Neural cell (in vitro differentiated cells): Measurements from ENCODE around the gene PLD5. TPM values are rescaled to one million over a fixed set of nuclear protein-coding genes. Genes with fewer than 3 reads are reported as not detected.

Experiments used
- H2AFZ ChIP-seq: fragments of 200-600, 300-800 bp; sonication (generic), shearing (Covaris generic); 2 replicates; pipeline ENCODE4 v1.6.0; 2014; ENCODE audit warnings: low read depth, mild to moderate bottlenecking, antibody characterized with exemption, low read length, moderate library complexity
- H3F3A ChIP-seq: fragments of 200-600 bp; shearing (Covaris generic); 2 replicates; pipeline ENCODE4 v1.6.1; 2016; ENCODE audit warnings: mild to moderate bottlenecking, moderate library complexity, mixed read lengths, antibody characterized with exemption, low read length; ENCODE audit not compliant: insufficient read depth, poor library complexity, severe bottlenecking
- H3K27ac ChIP-seq: fragments of 200-600, 300-800 bp; sonication (generic), shearing (Covaris generic); 2 replicates; pipeline ENCODE4 v1.5.1; 2014; ENCODE audit warnings: mild to moderate bottlenecking, low read length, moderate library complexity
- H3K27me3 ChIP-seq: fragments of 300-800, 200-600 bp; sonication (generic), shearing (Covaris generic); 2 replicates; pipeline ENCODE4 v1.6.0; 2014; ENCODE audit warnings: mild to moderate bottlenecking, low read depth, low read length, moderate library complexity; ENCODE audit not compliant: insufficient read depth
- H3K36me3 ChIP-seq: fragments of 300-800, 200-600 bp; sonication (generic), shearing (Covaris generic); 2 replicates; pipeline ENCODE4 v1.5.1; 2014; ENCODE audit warnings: mild to moderate bottlenecking, antibody characterized with exemption, low read length, moderate library complexity; ENCODE audit not compliant: insufficient read depth
- H3K4me2 ChIP-seq: fragments of 300-800, 200-600 bp; sonication (generic), shearing (Covaris generic); 2 replicates; pipeline ENCODE4 v1.6.0; 2014; ENCODE audit warnings: mild to moderate bottlenecking, low read length
- H3K4me3 ChIP-seq: fragments of 300-800, 200-600 bp; sonication (generic), shearing (Covaris generic); 2 replicates; pipeline ENCODE4 v1.5.1; 2014; ENCODE audit warnings: mild to moderate bottlenecking, low read length, moderate library complexity
- H3K79me2 ChIP-seq: fragments of 200-600 bp; shearing (Covaris generic); replicated peaks from 2 replicates; pipeline ENCODE4 v1.6.0; 2014; ENCODE audit warnings: mild to moderate bottlenecking, low read length, moderate library complexity; ENCODE audit not compliant: insufficient read depth
- H3K9ac ChIP-seq: fragments of 300-800, 200-600 bp; sonication (generic), shearing (Covaris generic); 2 replicates; pipeline ENCODE4 v1.6.1; 2016; ENCODE audit warnings: mild to moderate bottlenecking, low read length, mixed read lengths
- H3K9me2 ChIP-seq: fragments of 200-600 bp; shearing (Covaris generic); 2 replicates; pipeline ENCODE4 v1.6.1; 2016; ENCODE audit warnings: mild to moderate bottlenecking, low read length, mixed read lengths; ENCODE audit not compliant: insufficient read depth
- H3K9me3 ChIP-seq: fragments of 200-600, 300-800 bp; sonication (generic), shearing (Covaris generic); 2 replicates; pipeline ENCODE4 v1.6.1; 2016; ENCODE audit warnings: mild to moderate bottlenecking, mixed run types, low read length, moderate library complexity, mixed read lengths
- H4K20me1 ChIP-seq: fragments of 200-600 bp; shearing (Covaris generic); 2 replicates; pipeline ENCODE4 v1.6.1; 2016; ENCODE audit warnings: mild to moderate bottlenecking, mixed run types; ENCODE audit not compliant: insufficient read depth
- CTCF ChIP-seq: fragments of 450-650 bp; IDR thresholded peaks from 2 replicates; pipeline ENCODE4 v1.5.1; 2014; ENCODE audit warnings: antibody characterized with exemption, mild to moderate bottlenecking, moderate library complexity; ENCODE audit not compliant: poor library complexity, severe bottlenecking
- EP300 ChIP-seq: fragments of 450-650 bp; conservative IDR thresholded peaks from 2 replicates; pipeline ENCODE4 v1.6.1; 2014; ENCODE audit warnings: antibody characterized with exemption, mild to moderate bottlenecking, moderate library complexity; ENCODE audit not compliant: poor library complexity, severe bottlenecking
- EZH2 ChIP-seq: fragments of 200-600, 300-800 bp; shearing (Covaris generic), sonication (generic); IDR thresholded peaks from 2 replicates; pipeline ENCODE4 v1.6.1; 2014; ENCODE audit warnings: antibody characterized with exemption, low read length, borderline replicate concordance, mild to moderate bottlenecking; ENCODE audit not compliant: insufficient read depth, poor library complexity, severe bottlenecking
- MXI1 ChIP-seq: fragments of 450-650 bp; conservative IDR thresholded peaks from 2 replicates; pipeline ENCODE4 v1.6.1; 2014; ENCODE audit warnings: antibody characterized with exemption, mild to moderate bottlenecking; ENCODE audit not compliant: poor library complexity, severe bottlenecking
- POLR2AphosphoS5 ChIP-seq: IDR thresholded peaks from 2 replicates; pipeline ENCODE4 v1.6.1; 2012
- RAD21 ChIP-seq: fragments of 450-650 bp; conservative IDR thresholded peaks from 2 replicates; pipeline ENCODE4 v1.6.1; 2014; ENCODE audit warnings: antibody characterized with exemption, mild to moderate bottlenecking, moderate library complexity
- REST ChIP-seq: IDR thresholded peaks from 2 replicates; pipeline ENCODE4 v1.6.1; 2012; ENCODE audit warnings: borderline replicate concordance
- SMC3 ChIP-seq: fragments of 450-650 bp; conservative IDR thresholded peaks from 2 replicates; pipeline ENCODE4 v1.6.1; 2014; ENCODE audit warnings: antibody characterized with exemption, mild to moderate bottlenecking, moderate library complexity; ENCODE audit not compliant: poor library complexity
- TAF1 ChIP-seq: IDR thresholded peaks from 2 replicates; pipeline ENCODE4 v1.6.1; 2012; ENCODE audit warnings: low read depth
- polyA plus RNA-seq: library from polyadenylated mRNA; depleted of rRNA; stranded (reverse); fragments of >200 nt; gene quantifications from 2 replicates; pipeline ENCODE4 v1.2.3, GENCODE V29; 2014

PLD5 gene
- polyA plus RNA-seq, 1 donor from 2014 or later = 0.64 TPM

GRCh38 chr1:242525769-242526168, 1.3 kb upstream of the PLD5 start:
- no peak overlapping the region for H3K27ac ChIP-seq
- H2AFZ ChIP-seq = no peak overlapping the region
- H3K4me2 ChIP-seq = no peak overlapping the region
- no peaks in the 10 kb centered on the region for H3K36me3 ChIP-seq
- peaks cover 36% of the 10 kb centered on the region for H3K27me3 ChIP-seq
- TF ChIP-seq TAF1 (no peak), CTCF (no peak), EP300 (no peak), MXI1 (no peak), POLR2AphosphoS5 (no peak), RAD21 (no peak), SMC3 (no peak), REST (no peak), EZH2 (no peak)
- no peak overlapping the region for H3K9ac ChIP-seq
- no peaks in the 10 kb centered on the region for H3F3A ChIP-seq
- peak overlapping the region; percentile 83 for H3K4me3 ChIP-seq
- H3K9me3 ChIP-seq = no peaks in the 10 kb centered on the region
- no peaks in the 10 kb centered on the region for H3K79me2 ChIP-seq
- H3K9me2 ChIP-seq = no peaks in the 10 kb centered on the region
- H4K20me1 ChIP-seq = no peaks in the 10 kb centered on the region

- H4K20me1 ChIP-seq = no peaks in the 10 kb centered on the region
- H3K9me3 ChIP-seq = no peaks in the 10 kb centered on the region
- H3K36me3 ChIP-seq = no peaks in the 10 kb centered on the region
- H3K4me2 ChIP-seq = peak overlapping the region; percentile 87
- no peaks in the 10 kb centered on the region for H3K79me2 ChIP-seq
- H2AFZ ChIP-seq = peak overlapping the region; percentile 31
- no peak overlapping the region for H3K27ac ChIP-seq
- TF ChIP-seq SMC3 = no peak
- TF ChIP-seq TAF1 = no peak
- TF ChIP-seq EP300 = no peak
- TF ChIP-seq MXI1 = no peak
- TF ChIP-seq CTCF = no peak
- H3K27me3 ChIP-seq = peaks cover 36% of the 10 kb centered on the region
- H3K9me2 ChIP-seq = no peaks in the 10 kb centered on the region
- H3K4me3 ChIP-seq = peak overlapping the region; percentile 83
- no peaks in the 10 kb centered on the region for H3F3A ChIP-seq
- peak overlapping the region; percentile 54 for H3K9ac ChIP-seq
Observed at GRCh38 chr1:242525360-242525722, 844 bp upstream of the PLD5 start.
